Measurements from ENCODE around the gene LMOD2. TPM values are rescaled to one million over a fixed set of nuclear protein-coding genes. Genes with fewer than 3 reads are reported as not detected.

The LMOD2 gene
- total RNA-seq, 1 donor from 2014 or later: 511 TPM

GRCh38 chr7:123635551-123636359 lies 19.9 kb upstream of the LMOD2 start:
- DNase-seq: no peak
- ATAC-seq (ENCODE audit: poor library complexity): peak; percentile 71
- intact Hi-C loops (cut with DNase I): loop anchor here (5.0 to 10.0 kb wide), 3 partner anchors 49 to 229 kb away; no protein-coding TSS in a partner anchor

DNA sequence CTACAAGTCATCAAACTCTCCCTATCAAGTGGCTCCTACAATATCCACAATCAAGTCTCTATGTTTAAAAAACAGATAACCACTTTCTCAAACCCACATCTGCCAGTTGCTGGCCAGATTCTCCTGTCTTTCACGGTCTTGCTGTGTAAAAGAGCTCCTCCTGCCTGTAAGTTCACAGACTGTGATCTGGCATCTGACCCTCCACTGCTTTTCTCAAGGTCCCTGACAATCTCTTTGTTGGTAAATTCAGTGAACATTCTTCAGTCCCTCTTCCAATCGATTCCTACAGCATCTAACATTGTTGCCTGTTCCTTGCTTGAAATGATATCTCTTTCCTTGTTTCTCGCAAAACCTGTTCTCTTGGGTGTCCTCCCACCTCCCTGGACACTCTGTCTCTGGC lies 18.5 kb upstream of the LMOD2 start:
- DNase-seq (no peak), ATAC-seq (ENCODE audit: poor library complexity) (peak; percentile 23)
- intact Hi-C loops (cut with DNase I): loop anchor here (5.0 to 10.0 kb wide), 3 partner anchors 48 to 228 kb away; no protein-coding TSS in a partner anchor

- ATAC-seq (ENCODE audit: poor library complexity) (no peak), DNase-seq (no peak)
- intact Hi-C loops (cut with DNase I): loop anchor here (5.0 to 10.0 kb wide), 3 partner anchors 47 to 227 kb away; no protein-coding TSS in a partner anchor
These were observed 17.8 kb upstream of the LMOD2 start for GRCh38 chr7:123637878-123638277.

DNA sequence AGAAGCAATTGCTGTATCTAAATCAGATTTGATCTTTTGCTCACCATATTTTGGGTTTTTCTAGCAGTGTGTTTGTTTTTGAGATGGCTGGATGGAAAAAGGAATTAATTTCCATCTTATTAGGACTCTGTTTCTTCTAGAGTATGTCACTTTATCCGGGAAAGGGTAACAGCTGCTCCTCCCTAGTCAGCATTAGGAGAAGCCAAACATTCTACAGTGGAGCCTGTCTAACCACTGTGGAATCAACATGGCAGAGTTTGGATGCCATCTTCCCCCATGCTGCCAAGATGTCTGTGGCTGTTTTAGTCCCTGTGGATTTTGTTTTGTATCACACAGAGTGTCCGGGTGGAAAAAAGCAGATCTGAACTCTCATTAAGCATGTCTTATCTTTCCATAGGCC lies 16.0 kb upstream of the LMOD2 start:
- DNase-seq (no peak), ATAC-seq (ENCODE audit: poor library complexity) (no peak)
- intact Hi-C loops (cut with DNase I): loop anchor here (5.0 to 10.0 kb wide), 3 partner anchors 45 to 225 kb away; no protein-coding TSS in a partner anchor

DNA sequence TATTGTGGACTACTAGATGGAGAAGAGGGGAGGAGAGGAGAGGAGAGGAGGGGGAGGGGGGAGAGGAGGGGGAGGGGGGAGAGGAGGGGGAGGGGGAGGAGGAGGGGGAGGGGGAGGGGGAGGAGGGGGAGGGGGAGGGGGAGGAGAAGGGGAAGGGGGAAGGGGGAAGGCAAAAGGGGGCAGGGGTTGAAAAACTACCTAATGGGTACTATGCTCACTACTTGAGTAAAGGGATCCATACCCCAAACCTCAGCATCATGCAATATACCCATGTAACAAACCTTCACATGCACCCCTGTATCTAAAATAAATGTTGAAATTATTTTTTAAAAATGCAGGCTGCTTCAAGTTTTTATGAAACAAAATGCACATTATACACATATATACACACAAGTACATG lies 15.1 kb upstream of the LMOD2 start:
- intact Hi-C loops (cut with DNase I): no loop called here
- ATAC-seq (ENCODE audit: poor library complexity) (no peak), DNase-seq (no peak)

- intact Hi-C loops (cut with DNase I): no loop called here
- no peak for ATAC-seq (ENCODE audit: poor library complexity)
- no peak for DNase-seq
These were observed 13.8 kb upstream of the LMOD2 start for GRCh38 chr7:123641901-123642300.

DNA sequence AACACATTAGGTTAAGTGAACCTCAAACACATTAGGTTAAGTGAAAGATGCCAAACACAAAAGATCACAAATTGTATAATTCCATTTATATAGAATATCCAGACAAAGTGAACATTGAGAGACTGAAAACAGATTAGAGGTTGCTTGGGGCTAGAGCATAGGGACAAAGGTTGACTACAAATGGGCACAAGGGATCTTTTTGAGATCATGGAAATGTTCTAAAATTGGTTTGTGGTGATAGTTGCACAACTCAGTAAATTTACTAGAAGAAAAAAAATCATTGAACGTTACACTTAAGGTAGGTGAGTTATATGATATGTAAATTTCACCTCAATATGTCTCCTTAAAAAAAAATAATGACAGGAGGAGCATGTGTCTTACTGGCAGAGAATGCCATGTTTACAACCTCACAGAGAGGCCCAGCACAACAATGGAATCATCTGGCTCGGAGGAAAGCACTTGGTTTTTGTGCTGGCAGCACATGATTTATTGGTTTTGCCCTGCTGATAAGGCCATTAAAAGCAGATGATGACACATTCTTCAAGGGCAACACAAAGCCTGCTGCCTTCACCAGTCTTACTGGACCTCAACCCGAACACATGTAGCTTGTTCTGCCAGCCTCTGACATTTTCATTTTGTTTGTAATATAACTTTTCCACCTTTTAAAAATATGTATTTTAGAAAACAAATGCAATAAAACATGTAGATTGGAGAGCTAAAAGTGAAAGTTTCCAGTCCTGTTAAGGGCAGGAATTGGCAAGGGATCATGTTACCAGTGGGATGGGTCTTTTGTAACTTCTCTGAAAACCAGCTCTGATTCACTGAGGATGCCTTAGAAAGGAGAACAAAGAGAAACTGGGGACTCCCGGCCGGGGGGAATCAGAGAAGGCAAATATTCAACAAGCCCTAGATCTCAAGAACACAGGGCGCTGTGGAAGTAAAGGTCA lies 11.9 kb upstream of the LMOD2 start:
- DNase-seq (no peak), ATAC-seq (ENCODE audit: poor library complexity) (peak; percentile 62)
- intact Hi-C loops (cut with DNase I): no loop called here

GRCh38 chr7:123645516-123645915 lies 10.2 kb upstream of the LMOD2 start:
- intact Hi-C loops (cut with DNase I): no loop called here
- ATAC-seq (ENCODE audit: poor library complexity) (peak; percentile 89), DNase-seq (peak; percentile 64)

DNA sequence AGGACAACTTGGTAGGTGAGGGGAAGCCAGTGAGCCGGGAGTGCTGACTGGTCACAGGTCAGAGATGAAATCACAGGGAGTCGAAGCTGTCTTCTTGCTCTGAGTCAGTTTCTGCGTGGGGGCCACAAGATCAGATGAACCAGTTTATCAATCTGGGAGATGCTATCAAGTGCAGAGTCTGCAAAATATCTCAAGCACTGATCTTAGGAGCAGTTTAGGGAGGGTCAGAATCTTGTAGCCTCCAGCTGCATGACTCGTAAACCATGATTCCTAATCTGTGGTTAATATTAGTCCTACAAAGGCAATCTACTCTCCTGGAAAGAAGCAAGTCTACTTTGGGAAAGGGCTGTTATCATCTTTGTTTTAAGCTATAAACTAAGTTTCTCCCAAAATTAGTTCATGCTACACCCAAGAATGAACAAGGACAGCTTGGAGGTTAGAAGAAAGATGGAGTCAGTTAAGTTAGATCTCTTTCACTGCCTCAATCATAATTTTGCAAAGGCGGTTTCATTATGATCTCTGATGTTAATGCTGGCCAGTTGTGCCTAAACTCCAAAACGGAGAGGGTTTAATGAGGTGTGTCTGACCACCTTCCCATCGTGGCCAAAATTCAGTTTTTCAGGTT lies 8.4 kb upstream of the LMOD2 start:
- DNase-seq: no peak
- ATAC-seq (ENCODE audit: poor library complexity): no peak
- intact Hi-C loops (cut with DNase I): no loop called here

DNA sequence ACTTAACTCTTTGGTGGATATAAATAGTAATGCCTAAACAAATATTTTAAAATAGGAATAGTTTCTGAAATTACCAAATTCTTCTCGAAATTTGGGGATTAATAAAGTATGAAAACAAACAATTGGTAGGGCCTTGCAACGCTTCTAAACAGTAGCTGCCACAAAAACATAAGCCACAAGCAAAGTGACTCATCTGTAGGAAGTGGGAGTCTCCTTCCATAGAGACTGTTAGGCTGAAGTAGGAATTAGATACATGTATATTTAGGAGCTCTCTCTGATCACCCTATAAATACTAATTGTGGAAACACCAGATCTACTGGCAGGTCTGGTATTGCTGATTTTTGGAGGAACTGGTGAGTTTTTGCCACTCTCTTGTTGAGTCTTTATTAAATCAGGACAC lies 5.7 kb upstream of the LMOD2 start:
- ATAC-seq (ENCODE audit: poor library complexity) (no peak), DNase-seq (no peak)
- intact Hi-C loops (cut with DNase I): no loop called here

DNA sequence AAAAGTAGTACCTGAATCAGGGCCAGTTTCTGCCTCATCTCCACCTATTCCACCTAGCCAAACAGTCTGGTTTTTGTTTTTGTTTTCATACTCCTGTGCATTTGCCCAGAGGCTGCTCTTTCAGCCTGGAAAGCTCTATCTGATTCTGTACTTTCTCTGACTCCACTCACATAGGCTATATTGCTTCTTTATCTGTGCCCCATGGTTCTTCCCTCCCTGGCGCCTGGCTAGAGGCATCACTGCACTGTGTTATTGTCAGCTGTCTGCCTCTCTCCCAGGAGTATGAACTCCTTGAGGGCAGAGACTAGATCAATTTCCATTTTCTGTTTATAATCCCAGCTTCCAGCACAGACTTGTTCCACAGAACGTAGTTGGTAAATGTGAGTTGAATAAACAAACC lies 5.1 kb upstream of the LMOD2 start:
- DNase-seq (no peak), ATAC-seq (ENCODE audit: poor library complexity) (no peak)
- intact Hi-C loops (cut with DNase I): no loop called here

GRCh38 chr7:123652406-123652805 lies 3.3 kb upstream of the LMOD2 start:
- intact Hi-C loops (cut with DNase I): no loop called here

GRCh38 chr7:123653162-123653561 lies 2.5 kb upstream of the LMOD2 start:
- DNase-seq (no peak), ATAC-seq (ENCODE audit: poor library complexity) (no peak)
- intact Hi-C loops (cut with DNase I): no loop called here

More at GRCh38 chr7:123652406-123652805, 3.3 kb upstream of the LMOD2 start:
- DNase-seq (no peak), ATAC-seq (ENCODE audit: poor library complexity) (no peak)

DNA sequence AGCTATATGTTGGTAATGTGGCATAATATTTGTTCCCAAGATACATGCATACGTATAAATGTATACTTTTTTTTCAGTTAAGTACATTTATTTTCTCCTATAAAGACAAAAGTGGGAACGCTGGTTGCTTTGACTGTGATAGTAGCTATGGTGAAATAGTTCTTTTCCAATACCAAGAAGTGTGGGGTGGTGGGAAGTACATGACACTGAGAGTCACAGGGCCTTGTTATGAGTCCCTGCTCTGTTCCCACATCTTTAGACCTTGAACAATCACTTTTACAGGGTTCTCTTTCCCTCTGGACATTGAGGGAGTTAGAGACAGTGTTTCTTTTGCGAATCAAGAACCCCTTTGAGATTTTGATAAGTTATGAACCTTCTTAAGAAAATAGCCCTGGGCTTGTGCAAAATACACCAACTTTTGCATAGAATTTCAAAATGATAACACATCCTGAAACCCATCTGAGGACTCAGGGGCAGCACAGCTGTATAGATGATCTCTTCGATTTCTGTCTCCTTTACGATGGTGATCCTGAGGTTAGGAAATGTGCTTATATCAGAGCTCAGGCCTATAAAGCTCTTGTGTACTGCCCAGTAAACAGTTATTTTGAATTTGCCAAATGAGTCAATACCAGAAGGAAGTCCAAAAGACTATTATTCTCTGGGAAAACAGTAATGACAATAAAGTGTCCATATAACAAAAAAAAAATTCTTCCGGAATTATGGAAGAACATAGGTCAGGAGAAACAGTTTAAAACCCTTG lies 1.1 kb downstream of the LMOD2 start:
- intact Hi-C loops (cut with DNase I): no loop called here
- ATAC-seq (ENCODE audit: poor library complexity): no peak
- DNase-seq: no peak

DNA sequence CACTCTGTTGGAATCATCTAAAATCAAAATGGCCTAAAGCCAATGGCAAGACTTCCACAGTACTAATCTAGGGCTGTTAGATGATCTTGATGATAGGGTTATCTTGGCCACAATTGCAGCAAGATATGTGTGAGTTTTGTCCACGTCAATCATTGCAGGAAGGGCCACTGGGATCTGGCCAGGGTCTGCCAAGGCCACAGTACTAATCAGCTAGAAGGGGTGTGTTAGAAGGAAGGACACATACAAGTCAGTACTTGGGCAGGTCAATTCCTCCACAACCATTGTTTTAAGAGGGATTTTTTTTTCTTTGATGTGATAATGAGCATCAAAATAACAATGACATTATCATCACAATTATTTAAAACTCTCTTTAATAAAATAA lies 1.6 kb downstream of the LMOD2 start:
- ATAC-seq (ENCODE audit: poor library complexity) (peak; percentile 37), DNase-seq (no peak)
- intact Hi-C loops (cut with DNase I): no loop called here

- DNase-seq: no peak
- peak; percentile 34 for ATAC-seq (ENCODE audit: poor library complexity)
- intact Hi-C loops (cut with DNase I): no loop called here
These were observed 2.4 kb downstream of the LMOD2 start for GRCh38 chr7:123658023-123658422.

DNA sequence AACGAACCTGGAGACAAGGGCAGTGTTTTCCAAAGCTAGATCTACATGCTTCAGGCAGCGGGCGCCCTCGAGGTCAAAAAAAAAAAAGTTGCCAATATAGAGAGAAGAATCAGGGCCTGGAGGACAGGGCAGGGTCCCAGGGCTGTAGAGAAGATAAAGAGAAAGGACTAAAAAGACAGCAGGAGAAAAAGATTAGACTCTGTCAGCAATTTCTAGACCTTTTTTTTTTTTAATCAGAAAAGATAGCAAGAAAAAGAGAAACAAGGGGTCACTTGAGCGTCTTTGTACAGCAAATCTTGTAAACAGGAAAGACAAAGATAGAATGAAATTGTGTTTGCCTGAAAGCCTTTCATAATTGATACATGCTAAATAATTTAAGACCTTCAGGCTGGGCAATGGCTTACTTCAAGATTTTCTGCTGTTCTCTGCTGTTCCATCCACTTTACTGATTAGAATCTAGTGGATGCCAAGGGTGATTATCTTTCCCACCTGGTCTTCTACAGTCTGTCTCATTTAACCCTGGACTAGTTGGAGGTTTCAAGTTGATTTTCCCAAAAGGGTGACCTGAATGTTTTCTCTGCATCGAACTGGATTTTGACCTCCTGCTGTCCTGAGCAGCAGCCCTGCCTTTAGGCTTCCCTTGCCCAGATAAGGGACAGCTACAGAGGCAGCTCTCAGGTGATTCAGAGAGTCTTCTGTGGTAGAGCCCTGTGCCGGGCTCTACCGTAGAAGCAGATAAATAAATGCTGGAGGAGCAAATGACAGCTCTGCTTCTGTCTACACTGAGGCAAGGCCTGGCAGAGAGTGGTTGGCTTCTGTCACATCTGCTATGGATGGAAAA lies 5.1 kb downstream of the LMOD2 start:
- no peak for DNase-seq
- intact Hi-C loops (cut with DNase I): no loop called here
- peak; percentile 25 for ATAC-seq (ENCODE audit: poor library complexity)

GRCh38 chr7:123661765-123662164 lies 6.1 kb downstream of the LMOD2 start:
- intact Hi-C loops (cut with DNase I): no loop called here
- no peak for DNase-seq
- ATAC-seq (ENCODE audit: poor library complexity): no peak
